HG02623 (cell line): Measurements from ENCODE around the gene UGT2B11.
"Not testable (repeated sequence)": the region's sequence is repeated elsewhere in the genome, so short reads cannot be mapped to it uniquely, and the experiment has no call there.

ENCODE experiments used
- ATAC-seq: cut with Tn5 transposase; IDR thresholded peaks from one replicate; pipeline ENCODE4 v1.9.1; 2021; ENCODE audit warnings: moderate library complexity; ENCODE audit not compliant: unreplicated experiment

The UGT2B11 gene

GRCh38 chr4:69170233-69171134 is 44.1 kb downstream of the UGT2B11 start:
- peak; percentile 85 for ATAC-seq

GRCh38 chr4:69169171-69169570 is 45.4 kb downstream of the UGT2B11 start:
- ATAC-seq, result not testable (repeated sequence)

GRCh38 chr4:69167300-69167699 is 47.2 kb downstream of the UGT2B11 start:
- no peak for ATAC-seq

DNA sequence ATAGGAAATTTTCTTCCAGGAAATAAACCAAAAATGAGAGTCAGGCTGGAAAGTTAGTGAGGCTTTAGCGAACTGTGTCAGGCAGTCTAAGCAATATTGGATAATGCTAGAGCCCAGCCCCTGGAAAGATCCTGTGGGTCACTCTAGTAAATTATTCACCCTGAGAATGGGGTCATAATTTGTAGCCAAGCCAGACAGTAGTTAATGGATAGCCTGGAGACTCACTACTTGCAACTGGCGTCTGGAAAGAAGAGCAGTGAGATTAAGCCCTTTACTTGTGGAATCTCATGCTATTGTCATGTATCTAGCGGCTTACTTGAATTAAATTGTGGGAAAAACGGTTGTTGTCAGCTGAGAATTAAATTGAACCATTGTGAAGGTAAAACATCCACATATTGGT is 48.2 kb downstream of the UGT2B11 start:
- not testable (repeated sequence) for ATAC-seq

- ATAC-seq, result not testable (repeated sequence)
These were observed 48.8 kb downstream of the UGT2B11 start for GRCh38 chr4:69165707-69166106.

DNA sequence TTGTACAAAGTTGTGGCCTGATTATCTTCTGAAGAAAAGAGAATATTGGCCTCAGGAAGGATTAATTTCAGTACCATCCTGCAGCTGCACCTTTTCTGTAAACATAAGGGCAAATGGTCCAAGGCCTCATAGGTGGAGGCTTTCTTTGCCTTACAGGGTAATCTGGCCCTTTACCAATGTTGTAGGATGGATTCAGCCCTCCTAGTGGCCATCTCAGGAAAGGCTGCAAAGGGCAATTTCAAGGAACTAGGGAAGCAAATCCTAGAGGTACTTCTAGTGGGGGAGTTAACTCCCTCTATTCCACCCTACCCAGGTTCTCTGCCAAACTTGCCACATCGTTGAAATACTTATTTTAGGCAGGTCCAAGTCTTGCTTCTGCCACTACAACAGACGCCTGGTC is 57.6 kb downstream of the UGT2B11 start:
- ATAC-seq, result no peak

DNA sequence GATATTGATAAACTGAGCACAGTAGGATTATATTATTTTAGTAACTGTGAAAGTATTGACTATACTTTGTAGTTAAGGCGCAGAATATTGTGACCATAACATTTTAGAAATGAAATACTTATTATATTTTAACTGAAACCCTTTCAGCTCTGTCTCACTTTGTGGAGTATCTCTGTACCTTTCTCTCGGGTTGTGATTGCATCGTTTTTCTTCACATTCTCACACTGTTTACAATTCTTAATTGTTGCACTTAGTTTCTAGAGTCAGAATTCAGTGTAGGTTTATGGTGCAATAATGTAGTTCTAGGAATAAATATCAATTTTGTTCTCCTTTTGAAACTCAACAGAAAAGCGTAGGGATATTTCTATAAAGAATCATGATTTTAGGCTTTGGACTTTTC is 60.5 kb downstream of the UGT2B11 start:
- ATAC-seq, result no peak
